ENCODE results near the gene RNPS1. TPM values are rescaled to one million over a fixed set of nuclear protein-coding genes. Genes with fewer than 3 reads are reported as not detected.
A peak's percentile ranks its signal among the peaks of the same experiment; 100 is the strongest.

The RNPS1 gene
- polyA plus RNA-seq, 1 donor, result 183 TPM

- DNase-seq, result no peak
Observed at GRCh38 chr16:2235234-2235651, 32.7 kb downstream of the RNPS1 start.

GRCh38 chr16:2234813-2235170 lies 33.1 kb downstream of the RNPS1 start:
- no peak for DNase-seq

- DNase-seq, result no peak
Observed at GRCh38 chr16:2233872-2234812, 33.8 kb downstream of the RNPS1 start.

- DNase-seq, result no peak
Observed at GRCh38 chr16:2233046-2233775, 34.7 kb downstream of the RNPS1 start.

GRCh38 chr16:2232094-2232990 lies 35.6 kb downstream of the RNPS1 start:
- DNase-seq, result no peak

GRCh38 chr16:2231016-2231931 lies 36.7 kb downstream of the RNPS1 start:
- no peak for DNase-seq

GRCh38 chr16:2230376-2230775 lies 37.5 kb downstream of the RNPS1 start:
- DNase-seq, result no peak

GRCh38 chr16:2229632-2230250 lies 38.2 kb downstream of the RNPS1 start:
- no peak for DNase-seq

- no peak for DNase-seq
Observed at GRCh38 chr16:2229091-2229490, 38.8 kb downstream of the RNPS1 start.

- DNase-seq, result no peak
Observed at GRCh38 chr16:2228161-2228824, 39.6 kb downstream of the RNPS1 start.

- no peak for DNase-seq
Observed at GRCh38 chr16:2226918-2227317, 41.0 kb downstream of the RNPS1 start.

GRCh38 chr16:2226245-2226793 lies 41.6 kb downstream of the RNPS1 start:
- DNase-seq, result no peak

GRCh38 chr16:2223942-2224486 lies 43.9 kb downstream of the RNPS1 start:
- DNase-seq, result no peak

GRCh38 chr16:2223221-2223941 lies 44.5 kb downstream of the RNPS1 start, which contains the start of gene E4F1:
E4F1 (plus strand) TSS chr16:2223591; CDS start chr16:2223614, 23 bp downstream.
- DNase-seq, result peak; percentile 99

- DNase-seq, result no peak
Observed at GRCh38 chr16:2216330-2216729, 51.6 kb downstream of the RNPS1 start.

- no peak for DNase-seq
Observed at GRCh38 chr16:2214719-2214968, 53.3 kb downstream of the RNPS1 start, which contains the start of gene PGP. PGP (minus strand) TSS chr16:2214840; CDS start chr16:2214777, 63 bp downstream.

- DNase-seq, result no peak
Observed at GRCh38 chr16:2213817-2214718, 53.9 kb downstream of the RNPS1 start.

All from hindlimb muscle (tissue), 1 donor.